H9 (cell line): Measurements from ENCODE around the gene PRTG. TPM values are rescaled to one million over a fixed set of nuclear protein-coding genes. Genes with fewer than 3 reads are reported as not detected.

Experiments
- DNase-seq: peaks from one replicate; pipeline ENCODE4 v3.0.0-alpha.2; 2017
- H2AFZ ChIP-seq: one replicate; pipeline ENCODE4 v1.6.1; 2013; ENCODE audit warnings: mild to moderate bottlenecking, low read length, control low read depth, moderate library complexity
- H2AK5ac ChIP-seq: 2 replicates; pipeline ENCODE4 v1.6.1; 2013; ENCODE audit warnings: low read length, control low read depth, mixed read lengths; ENCODE audit not compliant: insufficient read length
- H2BK120ac ChIP-seq: one replicate; pipeline ENCODE4 v1.6.1; 2013; ENCODE audit warnings: low read depth, mild to moderate bottlenecking, low read length, control low read depth, inconsistent platforms; ENCODE audit not compliant: poor library complexity, severe bottlenecking
- H2BK12ac ChIP-seq: 2 replicates; pipeline ENCODE4 v1.6.1; 2013; ENCODE audit warnings: low read length, control low read depth, mixed read lengths, low read depth; ENCODE audit not compliant: insufficient read length
- H2BK15ac ChIP-seq: 2 replicates; pipeline ENCODE4 v1.6.1; 2013; ENCODE audit warnings: low read depth, low read length, control low read depth
- H2BK20ac ChIP-seq: one replicate; pipeline ENCODE4 v1.6.1; 2013; ENCODE audit warnings: low read depth, mild to moderate bottlenecking, low read length, control low read depth, inconsistent platforms; ENCODE audit not compliant: poor library complexity, severe bottlenecking
- H2BK5ac ChIP-seq: 2 replicates; pipeline ENCODE4 v1.6.1; 2013; ENCODE audit warnings: low read length, control low read depth, mixed read lengths; ENCODE audit not compliant: insufficient read length
- H3K14ac ChIP-seq: 2 replicates; pipeline ENCODE4 v1.6.1; 2013; ENCODE audit warnings: low read length, control low read depth; ENCODE audit not compliant: insufficient read depth
- H3K18ac ChIP-seq: 2 replicates; pipeline ENCODE4 v1.6.1; 2013; ENCODE audit warnings: low read depth, mild to moderate bottlenecking, mixed read lengths, low read length, control low read depth; ENCODE audit not compliant: insufficient read length
- H3K23ac ChIP-seq: 2 replicates; pipeline ENCODE4 v1.6.1; 2013; ENCODE audit warnings: low read length, control low read depth, mixed read lengths, low read depth; ENCODE audit not compliant: insufficient read length
- H3K23me2 ChIP-seq: 2 replicates; pipeline ENCODE4 v1.6.1; 2013; ENCODE audit warnings: low read depth, mild to moderate bottlenecking, mixed read lengths, low read length, control low read depth; ENCODE audit not compliant: insufficient read length, poor library complexity, severe bottlenecking
- H3K27ac ChIP-seq: 2 replicates; pipeline ENCODE4 v1.5.1; 2013; ENCODE audit warnings: low read length, control low read depth, mixed read lengths, low read depth; ENCODE audit not compliant: insufficient read length
- H3K27me3 ChIP-seq: 2 replicates; pipeline ENCODE4 v1.6.1; 2013; ENCODE audit warnings: low read length, control low read depth, inconsistent platforms; ENCODE audit not compliant: insufficient read depth
- H3K4ac ChIP-seq: 2 replicates; pipeline ENCODE4 v1.6.1; 2013; ENCODE audit warnings: low read depth, mild to moderate bottlenecking, control low read depth, inconsistent platforms, low read length, moderate library complexity
- H3K4me1 ChIP-seq: 2 replicates; pipeline ENCODE4 v1.6.1; 2013; ENCODE audit warnings: low read length, control low read depth, inconsistent platforms; ENCODE audit not compliant: insufficient read depth
- H3K4me2 ChIP-seq: 2 replicates; pipeline ENCODE4 v1.6.1; 2013; ENCODE audit warnings: low read length, control low read depth, mixed read lengths; ENCODE audit not compliant: insufficient read length, insufficient read depth
- H3K56ac ChIP-seq: 2 replicates; pipeline ENCODE4 v1.6.1; 2013; ENCODE audit warnings: low read depth, mild to moderate bottlenecking, mixed read lengths, low read length, control low read depth; ENCODE audit not compliant: insufficient read length
- H3K79me1 ChIP-seq: 2 replicates; pipeline ENCODE4 v1.6.1; 2013; ENCODE audit warnings: low read depth, mild to moderate bottlenecking, moderate library complexity, low read length, control low read depth, inconsistent platforms; ENCODE audit not compliant: insufficient read depth, poor library complexity, severe bottlenecking
- H3K79me2 ChIP-seq: 2 replicates; pipeline ENCODE4 v1.6.1; 2013; ENCODE audit warnings: low read length, control low read depth, inconsistent platforms; ENCODE audit not compliant: insufficient read depth
- H3K9ac ChIP-seq: 2 replicates; pipeline ENCODE4 v1.6.1; 2013; ENCODE audit warnings: low read length, control low read depth, mixed read lengths; ENCODE audit not compliant: insufficient read length; ENCODE audit errors: extremely low read depth
- H3K9me3 ChIP-seq: one replicate; pipeline ENCODE4 v1.6.1; 2013; ENCODE audit warnings: low read depth, low read length, inconsistent platforms; ENCODE audit not compliant: control insufficient read depth
- H3T11ph ChIP-seq: one replicate; pipeline ENCODE4 v1.6.1; 2013; ENCODE audit warnings: mild to moderate bottlenecking, low read length, control low read depth, inconsistent platforms
- H4K20me1 ChIP-seq: one replicate; pipeline ENCODE4 v1.6.1; 2013; ENCODE audit not compliant: control insufficient read depth, insufficient read length, insufficient read depth
- H4K5ac ChIP-seq: 2 replicates; pipeline ENCODE4 v1.6.1; 2013; ENCODE audit warnings: low read depth, mild to moderate bottlenecking, mixed read lengths, low read length, control low read depth; ENCODE audit not compliant: insufficient read length
- H4K8ac ChIP-seq: replicated peaks from 2 replicates; pipeline ENCODE4 v1.6.1; 2013; ENCODE audit warnings: low read length, control low read depth, mixed read lengths, low read depth; ENCODE audit not compliant: insufficient read length
- H4K91ac ChIP-seq: 2 replicates; pipeline ENCODE4 v1.6.1; 2013; ENCODE audit warnings: low read depth, mild to moderate bottlenecking, moderate library complexity, mixed read lengths, low read length, control low read depth; ENCODE audit not compliant: insufficient read length
- H3K27ac Mint-ChIP-seq, 3 experiments: 2 replicates in 2 of 3; 3 replicates in 1 of 3; pipeline ENCODE4 v1.8.0; 2020 to 2021; ENCODE audit warnings: mixed read lengths in 3 of 3, mild to moderate bottlenecking in 1 of 3, moderate library complexity in 1 of 3
- H3K27me3 Mint-ChIP-seq: 2 replicates; pipeline ENCODE4 v1.8.0; 2021; ENCODE audit warnings: low read depth, mild to moderate bottlenecking, moderate library complexity, mixed read lengths
- H3K36me3 Mint-ChIP-seq, 3 experiments: 2 replicates in 2 of 3; 3 replicates in 1 of 3; pipeline ENCODE4 v1.8.0; 2020 to 2021; ENCODE audit warnings: low read depth in 3 of 3, mixed read lengths in 3 of 3; ENCODE audit not compliant: insufficient read depth in 1 of 3
- H3K4me1 Mint-ChIP-seq, 2 experiments: 2 replicates each; pipeline ENCODE4 v1.8.0; 2020; ENCODE audit warnings: mixed read lengths in 2 of 2
- H3K4me3 Mint-ChIP-seq, 2 experiments: 2 replicates in 1 of 2; 3 replicates in 1 of 2; pipeline ENCODE4 v1.8.0; 2020 to 2021; ENCODE audit warnings: mild to moderate bottlenecking in 2 of 2, mixed read lengths in 2 of 2, moderate library complexity in 1 of 2
- H3K9me3 Mint-ChIP-seq, 2 experiments: 2 replicates in 1 of 2; 3 replicates in 1 of 2; pipeline ENCODE4 v1.8.0; 2020; ENCODE audit warnings: mild to moderate bottlenecking in 2 of 2, mixed read lengths in 2 of 2, moderate library complexity in 1 of 2
- CTCF ChIP-seq: fragments of 200-600 bp; sonication (generic); conservative IDR thresholded peaks from 3 replicates; pipeline ENCODE4 v1.8.0; 2021; ENCODE audit warnings: antibody characterized with exemption, mild to moderate bottlenecking
- WGBS: extraction: QIAGEN DNeasy Blood & Tissue Kit; methylation state at CpG from one replicate; pipeline ENCODE4 v1.1.7; 2013; ENCODE audit warnings: missing lambda C conversion rate, low lambda C conversion rate, mixed read lengths; ENCODE audit not compliant: insufficient read length; ENCODE audit errors: extremely low coverage; 5-methylcytosine and 5-hydroxymethylcytosine counted together
- total RNA-seq: library from RNA; stranded (reverse); gene quantifications from 2 replicates; pipeline ENCODE4 v1.2.1, GENCODE V29; 2021

Gene PRTG
- total RNA-seq, 1 experiment from 2014 or later = 5.7 TPM

GRCh38 chr15:55750706-55751105, 7.8 kb upstream of the PRTG start:
- no peak overlapping the region for H2AFZ ChIP-seq
- no peaks in the 10 kb centered on the region for H3K79me1 ChIP-seq
- Mint-ChIP-seq H3K27ac (no peak overlapping the region), H3K27me3 (peaks cover 88% of the 10 kb centered on the region), H3K4me3 (no peak overlapping the region), H3K36me3 (no peaks in the 10 kb centered on the region), H3K4me1 (peaks cover 0 to 3% of the 10 kb centered on the region in 2 experiments; a peak in 1 of 4 replicates), H3K9me3 (no peaks in the 10 kb centered on the region)
- H4K91ac ChIP-seq = no peak overlapping the region
- no peak overlapping the region for H2BK120ac ChIP-seq
- no peak overlapping the region for H3K14ac ChIP-seq
- H3K9me3 ChIP-seq = no peaks in the 10 kb centered on the region
- no peak overlapping the region for H4K8ac ChIP-seq
- WGBS = no CpG with 5 or more reads among the region's 2 CpGs
- H3K4me2 ChIP-seq = no peak overlapping the region
- no peak for TF ChIP-seq CTCF
- no peak overlapping the region for H3K56ac ChIP-seq
- H3K18ac ChIP-seq = no peak overlapping the region
- no peak overlapping the region for H2BK15ac ChIP-seq
- peaks cover 4% of the 10 kb centered on the region; the same call in 1 of the 2 replicates for H3K27me3 ChIP-seq
- H3K4me1 ChIP-seq = no peaks in the 10 kb centered on the region
- no peak overlapping the region for H4K5ac ChIP-seq
- H3K27ac ChIP-seq = no peak overlapping the region
- H2BK12ac ChIP-seq = no peak overlapping the region
- H3K23ac ChIP-seq = no peak overlapping the region
- H3K4ac ChIP-seq = no peak overlapping the region
- no peaks in the 10 kb centered on the region for H4K20me1 ChIP-seq
- H2AK5ac ChIP-seq = no peak overlapping the region
- DNase-seq = no peak
- H3K79me2 ChIP-seq = no peaks in the 10 kb centered on the region
- H3T11ph ChIP-seq = no peak overlapping the region
- no peak overlapping the region for H2BK20ac ChIP-seq
- no peaks in the 10 kb centered on the region for H3K23me2 ChIP-seq
- no peak overlapping the region for H2BK5ac ChIP-seq
- H3K9ac ChIP-seq = no peak overlapping the region
